ENCODE results near the gene SRBD1. TPM values are rescaled to one million over a fixed set of nuclear protein-coding genes. Genes with fewer than 3 reads are reported as not detected.

The SRBD1 gene
- total and polyA plus RNA-seq, 2 of the 8 experiments (the other 6 are each of a cell fraction or from before 2014, with no cell fraction given), result 4.6 to 20.0 TPM

DNA sequence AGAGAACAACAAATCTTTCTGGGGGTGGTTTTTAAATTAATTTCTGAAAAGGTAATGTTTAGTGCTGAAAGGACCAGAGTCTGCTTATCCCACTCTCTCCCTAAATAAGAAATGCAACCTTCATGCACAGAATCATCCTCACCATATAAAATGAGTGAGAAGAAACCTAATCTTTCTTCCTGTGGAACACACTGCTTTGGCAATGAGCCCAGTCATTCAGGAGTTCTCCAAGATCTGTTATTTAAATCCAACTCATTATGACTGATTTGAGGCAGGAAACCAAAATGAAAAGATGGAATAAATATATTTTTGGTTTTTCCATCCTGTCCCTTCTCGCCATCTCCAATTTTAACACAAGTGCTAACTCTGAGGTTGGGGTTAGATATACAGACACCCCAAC is 228.3 kb downstream of the SRBD1 start:
- no peak overlapping the region for H2BK120ac ChIP-seq (replicated peaks; ENCODE audit: low read depth, low read length)
- no peaks in the 10 kb centered on the region for H3K27me3 ChIP-seq (replicated peaks in 1 of 4; ENCODE audit: control insufficient read depth in 3 of 4, extremely low read depth in 1 of 4, insufficient read depth in 3 of 4, low read length in 3 of 4)
- H3K79me2 ChIP-seq (ENCODE audit: control insufficient read depth in 1 of 2, insufficient read depth in 2 of 2, low read length in 2 of 2), result no peaks in the 10 kb centered on the region
- H4K91ac ChIP-seq (replicated peaks; ENCODE audit: insufficient read length, low read length), result no peak overlapping the region
- no peak overlapping the region for H2BK12ac ChIP-seq (ENCODE audit: low read depth, low read length)
- no peak overlapping the region for H3K18ac ChIP-seq (ENCODE audit: extremely low read depth, low read length)
- ChIA-PET CTCF (ENCODE audit: partially characterized antibody) (interaction anchor here (1.0 kb wide), 2 partner anchors 12 to 19 kb away, joined by 3 read pairs; no protein-coding TSS in a partner anchor), POLR2A (ENCODE audit: partially characterized antibody) (no interaction called here)
- no peaks in the 10 kb centered on the region; the same call in 1 of the 2 replicates for H3K79me1 ChIP-seq (ENCODE audit: low read depth, low read length)
- no peak overlapping the region for H2BK15ac ChIP-seq (ENCODE audit: low read length)
- no peak overlapping the region for H3K4me3 ChIP-seq (ENCODE audit: extremely low read depth in 1 of 4, insufficient read depth in 2 of 4, low read depth in 3 of 4, low read length in 4 of 4)
- H2BK5ac ChIP-seq (ENCODE audit: low read depth, low read length), result no peak overlapping the region
- DNase-seq (ENCODE audit: low read depth in 1 of 2, low spot score in 2 of 2), result no peak
- WGBS, 2 experiments (ENCODE audit: extremely low coverage in 1 of 2, insufficient coverage in 1 of 2, insufficient read length in 1 of 2, insufficient replicate concordance in 2 of 2, low coverage in 1 of 2, low lambda C conversion rate in 2 of 2, missing lambda C conversion rate in 1 of 2), result 88% methylated on average over 1 of the region's 1 CpG; no CpG with 5 or more reads in 1 of the 2 experiments
- no peak overlapping the region for H3K9ac ChIP-seq (replicated peaks in 1 of 4; ENCODE audit: extremely low read depth in 1 of 4, low read depth in 3 of 4, low read length in 3 of 4)
- FAIRE-seq, result no peak
- no peak overlapping the region for H2BK20ac ChIP-seq (ENCODE audit: low read length)
- peaks cover 0 to 4% (median 1%) of the 10 kb centered on the region in 4 experiments; a peak in 3 of 8 replicates for H3K36me3 ChIP-seq (ENCODE audit: control insufficient read depth in 2 of 4, insufficient read depth in 4 of 4, low read length in 3 of 4)
- no peak overlapping the region for H3K56ac ChIP-seq (replicated peaks; ENCODE audit: insufficient read length, low read depth, low read length)
- H4K8ac ChIP-seq (ENCODE audit: extremely low read depth, insufficient read depth, low read length), result no peak overlapping the region
- no peaks in the 10 kb centered on the region for H3K9me3 ChIP-seq (ENCODE audit: insufficient read depth in 2 of 2, low read depth in 1 of 2, low read length in 1 of 2)
- no peak overlapping the region for H2AK5ac ChIP-seq (ENCODE audit: low read depth, low read length)
- no peaks in the 10 kb centered on the region; the same call in 1 of the 2 replicates for H3K23me2 ChIP-seq (ENCODE audit: low read depth, low read length)
- H3K4me2 ChIP-seq (ENCODE audit: insufficient read depth in 1 of 2, low read depth in 2 of 2, low read length in 2 of 2), result no peak overlapping the region
- no peaks in the 10 kb centered on the region for H4K20me1 ChIP-seq (replicated peaks in 1 of 2; ENCODE audit: control insufficient read depth in 1 of 2, insufficient read depth in 2 of 2, low read length in 2 of 2)
- H3K27ac ChIP-seq (ENCODE audit: low read depth, low read length), result no peak overlapping the region
- H3K4me1 ChIP-seq (replicated peaks in 1 of 4; ENCODE audit: control insufficient read depth in 3 of 4, insufficient read depth in 4 of 4, low read length in 3 of 4), result peaks cover 0 to 3% (median 0%) of the 10 kb centered on the region in 4 experiments; a peak in 1 of 7 replicates
- H4K5ac ChIP-seq (ENCODE audit: insufficient read length, low read depth, low read length), result no peak overlapping the region
- no peak overlapping the region for H3K14ac ChIP-seq (ENCODE audit: insufficient read length)
- no peak overlapping the region for H2AFZ ChIP-seq (ENCODE audit: low read length)
- H3K4ac ChIP-seq (replicated peaks; ENCODE audit: insufficient read length, low read depth, low read length), result no peak overlapping the region
- H3K23ac ChIP-seq (ENCODE audit: insufficient read length), result no peak overlapping the region
- no peak for TF ChIP-seq BACH1 (IDR thresholded peaks at IDR 0.05; ENCODE audit: low read length)
- no peak for TF ChIP-seq CBX8 (IDR thresholded peaks at IDR 0.05; ENCODE audit: borderline replicate concordance, low read depth, low read length)
- no peak for TF ChIP-seq CHD1 (IDR thresholded peaks at IDR 0.05; ENCODE audit: low read depth, low read length)
- no peak for TF ChIP-seq ZNF274 (IDR thresholded peaks at IDR 0.05; ENCODE audit: borderline replicate concordance, extremely low read depth, low read length)
- TF ChIP-seq PHF8 (conservative IDR thresholded peaks at IDR 0.05; ENCODE audit: low read depth, low read length), result no peak
- no peak for TF ChIP-seq POU5F1 (IDR thresholded peaks at IDR 0.05; ENCODE audit: low read depth, low read length)
- no peak for TF ChIP-seq SP1 (IDR thresholded peaks at IDR 0.05; ENCODE audit: low read depth, low read length)
- no peak for TF ChIP-seq TBP (IDR thresholded peaks at IDR 0.05; ENCODE audit: low read depth, low read length)
- TF ChIP-seq BRCA1 (IDR thresholded peaks at IDR 0.05; ENCODE audit: low read depth, low read length), result no peak
- TF ChIP-seq EP300 (IDR thresholded peaks at IDR 0.05; ENCODE audit: borderline replicate concordance in 1 of 2, low read depth in 2 of 2, low read length in 2 of 2), result no peak
- TF ChIP-seq TAF1 (IDR thresholded peaks at IDR 0.05; ENCODE audit: low read depth, low read length), result no peak
- TF ChIP-seq KDM1A (IDR thresholded peaks at IDR 0.05; ENCODE audit: borderline replicate concordance, low read length), result no peak
- TF ChIP-seq GABPA (IDR thresholded peaks at IDR 0.05; ENCODE audit: borderline replicate concordance, insufficient read depth, low read length), result no peak

Measured in H1 (cell line).